Trophoblast cell (in vitro differentiated cells and primary cell): Measurements from ENCODE around the gene FGR.

Experiments
- DNase-seq, 2 donors: peaks; one replicate each; pipeline ENCODE4 v3.0.0-alpha.2; 2016
- H2AFZ ChIP-seq: 2 replicates; pipeline ENCODE4 v1.6.1; 2013; ENCODE audit warnings: low read length, moderate library complexity, mild to moderate bottlenecking; ENCODE audit not compliant: insufficient read depth, poor library complexity
- H2AK5ac ChIP-seq: 2 replicates; pipeline ENCODE4 v1.6.1; 2013; ENCODE audit warnings: mild to moderate bottlenecking, low read length
- H2BK120ac ChIP-seq: 2 replicates; pipeline ENCODE4 v1.6.1; 2013; ENCODE audit warnings: low read length, mild to moderate bottlenecking, moderate library complexity; ENCODE audit not compliant: insufficient read depth, poor library complexity
- H2BK12ac ChIP-seq: 2 replicates; pipeline ENCODE4 v1.6.1; 2013; ENCODE audit warnings: mild to moderate bottlenecking, low read length, moderate library complexity
- H2BK5ac ChIP-seq: 2 replicates; pipeline ENCODE4 v1.6.1; 2013; ENCODE audit warnings: low read length, low read depth, moderate library complexity, mild to moderate bottlenecking; ENCODE audit not compliant: poor library complexity
- H3K14ac ChIP-seq: 2 replicates; pipeline ENCODE4 v1.6.1; 2013; ENCODE audit warnings: mild to moderate bottlenecking, low read length
- H3K18ac ChIP-seq: 2 replicates; pipeline ENCODE4 v1.6.1; 2013; ENCODE audit warnings: mild to moderate bottlenecking, low read length
- H3K23ac ChIP-seq: 2 replicates; pipeline ENCODE4 v1.6.1; 2013; ENCODE audit warnings: low read length
- H3K27ac ChIP-seq: 2 replicates; pipeline ENCODE4 v1.5.1; 2013; ENCODE audit warnings: low read depth, mild to moderate bottlenecking, inconsistent platforms, low read length, moderate library complexity
- H3K27me3 ChIP-seq: 2 replicates; pipeline ENCODE4 v1.6.1; 2013; ENCODE audit warnings: inconsistent platforms, mild to moderate bottlenecking, low read length, moderate library complexity; ENCODE audit not compliant: insufficient read depth
- H3K36me3 ChIP-seq, 2 experiments: 1 replicate in 1 of 2; 2 replicates in 1 of 2; pipeline ENCODE4 v1.6.1; 2013; ENCODE audit warnings: low read length in 2 of 2, mild to moderate bottlenecking in 2 of 2, moderate library complexity in 1 of 2; ENCODE audit not compliant: insufficient read depth in 2 of 2, control insufficient read depth in 1 of 2
- H3K4ac ChIP-seq: 2 replicates; pipeline ENCODE4 v1.6.1; 2013; ENCODE audit warnings: low read depth, mild to moderate bottlenecking, low read length, moderate library complexity
- H3K4me1 ChIP-seq, 2 experiments: 1 replicate in 1 of 2; 2 replicates in 1 of 2; pipeline ENCODE4 v1.6.1; 2013; ENCODE audit warnings: low read length in 2 of 2, mild to moderate bottlenecking in 2 of 2, moderate library complexity in 1 of 2; ENCODE audit not compliant: insufficient read depth in 2 of 2, control insufficient read depth in 1 of 2
- H3K4me2 ChIP-seq: 2 replicates; pipeline ENCODE4 v1.6.1; 2013; ENCODE audit warnings: inconsistent platforms, mild to moderate bottlenecking, low read length, moderate library complexity
- H3K4me3 ChIP-seq: 2 replicates; pipeline ENCODE4 v1.5.1; 2013; ENCODE audit warnings: mild to moderate bottlenecking, low read depth, low read length, inconsistent platforms
- H3K79me1 ChIP-seq: one replicate; pipeline ENCODE4 v1.6.1; 2013; ENCODE audit warnings: low read length
- H3K79me2 ChIP-seq: 2 replicates; pipeline ENCODE4 v1.6.1; 2013; ENCODE audit warnings: low read length, mild to moderate bottlenecking; ENCODE audit not compliant: control insufficient read depth, insufficient read depth, poor library complexity
- H3K9ac ChIP-seq: 2 replicates; pipeline ENCODE4 v1.6.1; 2013; ENCODE audit warnings: mild to moderate bottlenecking, low read length
- H3K9me3 ChIP-seq: 2 replicates; pipeline ENCODE4 v1.6.1; 2013; ENCODE audit warnings: low read depth, mild to moderate bottlenecking, control low read depth, inconsistent platforms, low read length; ENCODE audit not compliant: insufficient read depth
- H4K12ac ChIP-seq: 2 replicates; pipeline ENCODE4 v1.6.1; 2013; ENCODE audit warnings: low read depth, mild to moderate bottlenecking, low read length, moderate library complexity
- H4K8ac ChIP-seq: 2 replicates; pipeline ENCODE4 v1.6.1; 2013; ENCODE audit warnings: low read depth, mild to moderate bottlenecking, low read length, moderate library complexity
- H4K91ac ChIP-seq: one replicate; pipeline ENCODE4 v1.6.1; 2013; ENCODE audit warnings: low read depth, mild to moderate bottlenecking, low read length, moderate library complexity
- WGBS: extraction: QIAGEN DNeasy Blood & Tissue Kit; methylation state at CpG from one replicate; pipeline ENCODE4 v1.1.7; 2013; ENCODE audit warnings: missing lambda C conversion rate; ENCODE audit not compliant: insufficient read length, insufficient coverage; ENCODE audit errors: extremely low coverage; 5-methylcytosine and 5-hydroxymethylcytosine counted together

FGR gene

GRCh38 chr1:27601771-27602461, 33.1 kb downstream of the FGR start:
- H3K27me3 ChIP-seq = no peaks in the 10 kb centered on the region
- H2BK5ac ChIP-seq = peak overlapping the region; percentile 65
- H3K4ac ChIP-seq = peak overlapping the region; percentile 99
- H3K36me3 ChIP-seq = peaks cover 3 to 6% of the 10 kb centered on the region in 2 experiments
- no peak overlapping the region for H4K8ac ChIP-seq
- peak overlapping the region; percentile 90 for H3K4me2 ChIP-seq
- DNase-seq = peak in 1 of 2 donors; percentile 21
- no peak overlapping the region for H3K23ac ChIP-seq
- no peak overlapping the region for H4K12ac ChIP-seq
- H3K18ac ChIP-seq = peak overlapping the region; percentile 38
- peaks cover 51% of the 10 kb centered on the region for H3K79me2 ChIP-seq
- peak overlapping the region; percentile 28 for H2BK12ac ChIP-seq
- peaks cover 45% of the 10 kb centered on the region for H3K79me1 ChIP-seq
- H3K9me3 ChIP-seq = no peaks in the 10 kb centered on the region
- no CpG with 5 or more reads among the region's 23 CpGs for WGBS
- peaks cover 62% of the 10 kb centered on the region in 2 experiments for H3K4me1 ChIP-seq
- H3K4me3 ChIP-seq = peak overlapping the region; percentile 93
- H3K9ac ChIP-seq = peak overlapping the region; percentile 68
- no peak overlapping the region for H2AFZ ChIP-seq
- H3K27ac ChIP-seq = peak overlapping the region; percentile 46
- peak overlapping the region; percentile 42 for H2AK5ac ChIP-seq
- H2BK120ac ChIP-seq = peak overlapping the region; percentile 49
- H4K91ac ChIP-seq = peak overlapping the region; percentile 45
- peak overlapping the region; percentile 59 for H3K14ac ChIP-seq

- Histone ChIP-seq H4K12ac (no peak overlapping the region), H4K8ac (no peak overlapping the region), H3K36me3 (peaks cover 3 to 8% of the 10 kb centered on the region in 2 experiments), H3K18ac (no peak overlapping the region), H2BK120ac (no peak overlapping the region), H2BK12ac (no peak overlapping the region), H3K4ac (peak overlapping the region; percentile 99), H2BK5ac (peak overlapping the region; percentile 25), H3K4me1 (peaks cover 63 to 65% of the 10 kb centered on the region in 2 experiments), H3K79me1 (peaks cover 48% of the 10 kb centered on the region), H3K27me3 (no peaks in the 10 kb centered on the region), H4K91ac (no peak overlapping the region), H3K9ac (peak overlapping the region; percentile 54), H3K27ac (peak overlapping the region; percentile 46), H3K23ac (no peak overlapping the region), H2AFZ (no peak overlapping the region), H3K14ac (no peak overlapping the region), H3K9me3 (peaks cover 5% of the 10 kb centered on the region), H3K4me3 (peak overlapping the region; percentile 93), H3K79me2 (peaks cover 54% of the 10 kb centered on the region), H3K4me2 (peak overlapping the region; percentile 90), H2AK5ac (no peak overlapping the region)
- DNase-seq = no peak
Observed at GRCh38 chr1:27601321-27601770, 33.6 kb downstream of the FGR start.

- Histone ChIP-seq H4K91ac (no peak overlapping the region), H3K27me3 (no peaks in the 10 kb centered on the region), H3K9me3 (peaks cover 5% of the 10 kb centered on the region), H3K36me3 (peaks cover 8 to 9% of the 10 kb centered on the region in 2 experiments), H3K18ac (peak overlapping the region; percentile 15), H3K4me2 (peak overlapping the region; percentile 90), H3K9ac (no peak overlapping the region), H3K14ac (no peak overlapping the region), H4K12ac (no peak overlapping the region), H3K4ac (peak overlapping the region; percentile 66), H2BK12ac (no peak overlapping the region), H3K4me3 (no peak overlapping the region), H3K79me1 (peaks cover 49% of the 10 kb centered on the region), H2AFZ (no peak overlapping the region), H3K27ac (no peak overlapping the region), H3K79me2 (peaks cover 59% of the 10 kb centered on the region), H2BK5ac (peak overlapping the region; percentile 34), H3K23ac (no peak overlapping the region), H2BK120ac (no peak overlapping the region), H4K8ac (no peak overlapping the region), H2AK5ac (no peak overlapping the region), H3K4me1 (peaks cover 66 to 67% of the 10 kb centered on the region in 2 experiments)
- WGBS = no CpG with 5 or more reads among the region's 3 CpGs
- DNase-seq = no peak
Observed at GRCh38 chr1:27600498-27601175, 34.3 kb downstream of the FGR start.

- Histone ChIP-seq H3K79me2 (peaks cover 67% of the 10 kb centered on the region), H2AFZ (no peak overlapping the region), H4K8ac (no peak overlapping the region), H3K27ac (peak overlapping the region; percentile 35), H3K79me1 (peaks cover 52% of the 10 kb centered on the region), H3K14ac (no peak overlapping the region), H4K91ac (peak overlapping the region; percentile 27), H3K9ac (no peak overlapping the region), H3K36me3 (peaks cover 10 to 12% of the 10 kb centered on the region in 2 experiments), H3K23ac (no peak overlapping the region), H2BK120ac (no peak overlapping the region), H3K4ac (peak overlapping the region; percentile 85), H3K4me3 (no peak overlapping the region), H2AK5ac (no peak overlapping the region), H3K4me1 (peaks cover 68 to 71% of the 10 kb centered on the region in 2 experiments), H2BK5ac (no peak overlapping the region), H2BK12ac (no peak overlapping the region), H4K12ac (no peak overlapping the region), H3K27me3 (no peaks in the 10 kb centered on the region), H3K9me3 (peaks cover 7% of the 10 kb centered on the region), H3K4me2 (peak overlapping the region; percentile 53), H3K18ac (peak overlapping the region; percentile 72)
- no CpG with 5 or more reads among the region's 9 CpGs for WGBS
- no peak for DNase-seq
Observed at GRCh38 chr1:27599605-27600497, 35.1 kb downstream of the FGR start.
